SK-N-SH (cell line): Measurements from ENCODE around the gene PEF1. TPM values are rescaled to one million over a fixed set of nuclear protein-coding genes. Genes with fewer than 3 reads are reported as not detected.

Experiments
- CTCF ChIA-PET: fragments of 300-600, 350-600 bp; formaldehyde crosslinking; extraction: SDS; loops from one replicate; lab custom pipeline; 2021; lab: Yijun Ruan, JAX
- POLR2A ChIA-PET: fragments of 350-600 bp; sonication (Branson Sonifier 250); formaldehyde crosslinking; extraction: SDS; loops from one replicate; lab custom pipeline; 2020; ENCODE audit warnings: antibody characterized with exemption, inconsistent platforms; lab: Yijun Ruan, JAX
- DNase-seq: peaks from one replicate; pipeline ENCODE4 v3.0.0; 2012
- H2AFZ ChIP-seq: fragments of 200-600 bp; sonication (generic); 2 replicates; pipeline ENCODE4 v1.8.1; 2016; ENCODE audit warnings: antibody characterized with exemption, mild to moderate bottlenecking, low read depth
- H3F3A ChIP-seq: fragments of 200-600 bp; sonication (generic); replicated peaks from 2 replicates; pipeline ENCODE3; 2016; ENCODE audit warnings: antibody characterized with exemption, mild to moderate bottlenecking; ENCODE audit not compliant: insufficient read depth
- H3K27ac ChIP-seq, 2 experiments: fragments of 200-500 bp in 1 of 2; fragments of 200-600 bp in 1 of 2; sonication (Bioruptor generic) in 1 of 2; sonication (generic), shearing (Covaris generic) in 1 of 2; 2 replicates each; pipeline versions ENCODE4 v1.5.1 to v1.6.1; 2014 to 2016; ENCODE audit warnings: low read depth in 2 of 2, inconsistent platforms in 1 of 2, low read length in 1 of 2, mild to moderate bottlenecking in 1 of 2, mixed read lengths in 1 of 2
- H3K27me3 ChIP-seq: fragments of 200-600 bp; sonication (generic), shearing (Covaris generic); 2 replicates; pipeline ENCODE4 v1.6.1; 2016; ENCODE audit warnings: mixed run types; ENCODE audit not compliant: insufficient read depth
- H3K36me3 ChIP-seq, 2 experiments: fragments of 200-500 bp in 1 of 2; fragments of 200-600 bp in 1 of 2; sonication (Bioruptor generic) in 1 of 2; sonication (generic) in 1 of 2; replicated peaks in 1 of 2; 2 replicates each; pipeline versions ENCODE3 to v1.5.1; 2014 to 2016; ENCODE audit warnings: low read length in 1 of 2, mild to moderate bottlenecking in 1 of 2; ENCODE audit not compliant: insufficient read depth in 2 of 2, control insufficient read depth in 1 of 2
- H3K4me1 ChIP-seq, 2 experiments: fragments of 200-500 bp in 1 of 2; fragments of 200-600 bp in 1 of 2; sonication (Bioruptor generic) in 1 of 2; sonication (generic), shearing (Covaris generic) in 1 of 2; 2 replicates each; pipeline versions ENCODE4 v1.5.1 to v1.6.1; 2014 to 2016; ENCODE audit warnings: low read depth in 1 of 2, low read length in 1 of 2, mixed run types in 1 of 2; ENCODE audit not compliant: insufficient read depth in 2 of 2, control insufficient read depth in 1 of 2
- H3K4me2 ChIP-seq: fragments of 200-600 bp; sonication (generic), shearing (Covaris generic); 2 replicates; pipeline ENCODE4 v1.6.1; 2017; ENCODE audit warnings: mixed run types
- H3K4me3 ChIP-seq, 2 experiments: fragments of 200-500 bp in 1 of 2; fragments of 200-600 bp in 1 of 2; sonication (Bioruptor generic) in 1 of 2; sonication (generic), shearing (Covaris generic) in 1 of 2; 2 replicates each; pipeline versions ENCODE4 v1.5.1 to v1.8.1; 2014 to 2016; ENCODE audit warnings: low read depth in 2 of 2, inconsistent platforms in 1 of 2, low read length in 1 of 2, mild to moderate bottlenecking in 1 of 2, mixed read lengths in 1 of 2, moderate library complexity in 1 of 2
- H3K79me2 ChIP-seq: fragments of 200-600 bp; sonication (generic); 2 replicates; pipeline ENCODE4 v1.8.1; 2017; ENCODE audit warnings: mild to moderate bottlenecking; ENCODE audit not compliant: insufficient read depth
- H3K9ac ChIP-seq: fragments of 200-600 bp; sonication (generic); 2 replicates; pipeline ENCODE4 v1.6.1; 2017; ENCODE audit warnings: mixed run types
- H3K9me2 ChIP-seq: fragments of 200-600 bp; sonication (generic); 2 replicates; pipeline ENCODE4 v1.6.1; 2017; ENCODE audit warnings: mixed run types
- H3K9me3 ChIP-seq: fragments of 200-600 bp; sonication (generic); 2 replicates; pipeline ENCODE4 v1.6.1; 2017; ENCODE audit warnings: mixed run types, mild to moderate bottlenecking, moderate library complexity
- H4K20me1 ChIP-seq: fragments of 200-600 bp; sonication (generic); 2 replicates; pipeline ENCODE4 v1.6.1; 2017; ENCODE audit warnings: mild to moderate bottlenecking, mixed run types; ENCODE audit not compliant: insufficient read depth
- CHD2 ChIP-seq: fragments of 150-350 bp; IDR thresholded peaks from 2 replicates; pipeline ENCODE4 v1.6.1; 2018; ENCODE audit warnings: low read length; ENCODE audit not compliant: partially characterized antibody
- ELF1 ChIP-seq: IDR thresholded peaks from 2 replicates; pipeline ENCODE4 v1.4.0; 2012
- EP300 ChIP-seq, 2 experiments: IDR thresholded peaks; 2 replicates each; pipeline versions ENCODE4 v1.4.0 to v1.6.1; 2012; ENCODE audit warnings: borderline replicate concordance in 1 of 2, low read depth in 1 of 2, low read length in 1 of 2
- EZH2phosphoT487 ChIP-seq: fragments of 200-600 bp; sonication (generic); IDR thresholded peaks from 2 replicates; pipeline ENCODE4 v1.6.1; 2017; ENCODE audit warnings: low read depth, mixed run types, mild to moderate bottlenecking, antibody characterized with exemption, moderate library complexity, borderline replicate concordance
- FOSL2 ChIP-seq: IDR thresholded peaks from 2 replicates; pipeline ENCODE4 v1.4.0; 2012; ENCODE audit warnings: low read depth, mild to moderate bottlenecking, moderate library complexity, borderline replicate concordance
- GABPA ChIP-seq: IDR thresholded peaks from 2 replicates; pipeline ENCODE4 v1.4.0; 2012; ENCODE audit warnings: low read depth, mild to moderate bottlenecking
- GATA2 ChIP-seq: sonication (generic); formaldehyde crosslinking; IDR thresholded peaks from 2 replicates; pipeline ENCODE4 v1.5.0; 2020; ENCODE audit warnings: mild to moderate bottlenecking, missing genetic modification reagents
- JUND ChIP-seq: IDR thresholded peaks from 2 replicates; pipeline ENCODE4 v1.4.0; 2012
- MEF2A ChIP-seq: IDR thresholded peaks from 2 replicates; pipeline ENCODE4 v1.4.0; 2012; ENCODE audit warnings: low read depth, borderline replicate concordance
- NRF1 ChIP-seq: IDR thresholded peaks from 2 replicates; pipeline ENCODE4 v1.6.1; 2012; ENCODE audit warnings: low read depth, mild to moderate bottlenecking, low read length
- POLR2AphosphoS5 ChIP-seq: IDR thresholded peaks from 2 replicates; pipeline ENCODE4 v1.6.1; 2012; ENCODE audit warnings: low read depth, low read length
- RFX5 ChIP-seq: IDR thresholded peaks from 2 replicates; pipeline ENCODE4 v1.6.1; 2012; ENCODE audit warnings: mild to moderate bottlenecking, improper control_type of control experiment, low read length
- RXRA ChIP-seq: IDR thresholded peaks from 2 replicates; pipeline ENCODE4 v1.4.0; 2012; ENCODE audit warnings: low read depth, mild to moderate bottlenecking, borderline replicate concordance
- SIN3A ChIP-seq: IDR thresholded peaks from 2 replicates; pipeline ENCODE4 v1.6.1; 2012; ENCODE audit warnings: low read depth, mild to moderate bottlenecking, low read length, moderate library complexity, borderline replicate concordance
- SMC3 ChIP-seq: IDR thresholded peaks from 2 replicates; pipeline ENCODE4 v1.6.1; 2012; ENCODE audit warnings: low read depth, low read length, improper control_type of control experiment
- TAF1 ChIP-seq: IDR thresholded peaks from 2 replicates; pipeline ENCODE4 v1.6.1; 2012; ENCODE audit warnings: low read depth, mild to moderate bottlenecking, low read length, moderate library complexity, borderline replicate concordance
- TCF12 ChIP-seq: IDR thresholded peaks from 2 replicates; pipeline ENCODE4 v1.4.0; 2012
- WGBS: methylation state at CpG from one replicate; pipeline ENCODE4 v1.1.6; 2017; ENCODE audit warnings: low lambda C conversion rate; 5-methylcytosine and 5-hydroxymethylcytosine counted together
- polyA plus RNA-seq, 3 experiments: library from polyadenylated mRNA; depleted of rRNA; stranded (reverse); fragments of >200 nt; gene quantifications; 2 replicates each; pipeline ENCODE4 v1.2.3, GENCODE V29; 2012
- TF ChIP-seq, protein P1 (sequence below): IDR thresholded peaks from 2 replicates; pipeline ENCODE4; 2012
- TF ChIP-seq, protein P2 (sequence below): fragments of 150-350 bp; IDR thresholded peaks from 2 replicates; pipeline ENCODE4 v1.6.1; 2016; ENCODE audit warnings: mild to moderate bottlenecking, low read depth, low read length
- TF ChIP-seq, protein P3 (sequence below): IDR thresholded peaks from 2 replicates; pipeline ENCODE4 v1.4.0; 2012; ENCODE audit warnings: low read depth, borderline replicate concordance
- TF ChIP-seq, protein P4 (sequence below): IDR thresholded peaks from 2 replicates; pipeline ENCODE4 v1.6.1; 2012; ENCODE audit warnings: mild to moderate bottlenecking, low read depth, low read length, moderate library complexity
- TF ChIP-seq, protein P5 (sequence below): IDR thresholded peaks from 2 replicates; pipeline ENCODE4 v1.4.0; 2012; ENCODE audit warnings: low read depth

PEF1 gene, protein sequence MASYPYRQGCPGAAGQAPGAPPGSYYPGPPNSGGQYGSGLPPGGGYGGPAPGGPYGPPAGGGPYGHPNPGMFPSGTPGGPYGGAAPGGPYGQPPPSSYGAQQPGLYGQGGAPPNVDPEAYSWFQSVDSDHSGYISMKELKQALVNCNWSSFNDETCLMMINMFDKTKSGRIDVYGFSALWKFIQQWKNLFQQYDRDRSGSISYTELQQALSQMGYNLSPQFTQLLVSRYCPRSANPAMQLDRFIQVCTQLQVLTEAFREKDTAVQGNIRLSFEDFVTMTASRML
- 51.9 and 63.4 TPM in 2 replicates for polyA plus RNA-seq (2012; rRNA removed)
- 37.2 and 46.8 TPM in 2 replicates for polyA plus RNA-seq (2012; cell fraction: cytosol; rRNA removed)
- polyA plus RNA-seq (2012; cell fraction: nucleus; rRNA removed): 54.1 and 56.9 TPM in 2 replicates

DNA sequence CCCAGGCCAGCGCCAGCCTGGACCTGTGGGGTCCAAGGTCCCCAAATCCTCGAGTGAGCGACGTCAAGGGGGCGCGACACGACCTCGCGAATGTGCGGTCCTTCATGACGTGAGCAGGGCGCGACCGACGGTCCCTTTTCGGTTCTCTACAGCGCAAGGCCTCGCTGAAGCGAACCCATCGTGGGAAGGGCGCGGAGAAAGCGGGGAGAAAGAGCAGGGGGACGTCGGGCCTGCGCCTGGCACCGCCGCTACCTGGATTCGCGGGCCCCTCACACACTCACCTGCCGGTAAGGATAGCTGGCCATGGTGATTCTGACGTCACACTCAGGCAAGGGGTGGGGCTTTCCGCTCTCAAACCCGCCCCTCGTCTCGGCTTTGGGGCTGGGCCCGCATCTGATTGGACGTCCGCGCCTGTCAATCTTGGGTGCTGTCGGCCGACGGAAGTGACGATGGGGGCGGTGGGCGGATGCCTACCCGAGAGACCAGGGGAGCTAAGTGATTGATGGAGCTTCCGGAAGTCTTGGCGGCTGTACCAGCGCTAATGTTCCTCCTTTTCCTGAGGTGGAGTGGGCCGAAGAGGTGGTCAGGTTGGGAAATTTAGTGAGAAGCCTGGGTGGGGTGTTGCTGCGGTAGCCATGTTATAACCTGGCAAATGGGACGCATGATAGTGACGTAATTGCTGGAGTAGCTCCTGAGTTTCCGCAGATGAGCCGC is at the start of gene PEF1:
TSS of gene PEF1 (minus strand) at position 317 of the 714 bp plus-strand sequence. CDS start at position 305, 12 bp downstream.
- Histone ChIP-seq H3K27ac (peak within 1 kb of the TSS; percentile 92 to 99), H3K36me3 (peaks cover 0 to 7% of the 10 kb centered on the region in 2 experiments), H2AFZ (peak within 1 kb of the TSS; percentile 77), H3K4me2 (peak within 1 kb of the TSS; percentile 84), H3K9me2 (no peaks in the 10 kb centered on the region), H4K20me1 (no peaks in the 10 kb centered on the region), H3F3A (peaks cover 9% of the 10 kb centered on the region), H3K79me2 (peaks cover 48% of the 10 kb centered on the region), H3K27me3 (no peaks in the 10 kb centered on the region), H3K9ac (peak within 1 kb of the TSS; percentile 85), H3K4me1 (peaks cover 9 to 21% of the 10 kb centered on the region in 2 experiments; a peak in 3 of 4 replicates), H3K4me3 (peak within 1 kb of the TSS; percentile 68 to 96), H3K9me3 (no peaks in the 10 kb centered on the region)
- WGBS: 1% methylated on average over 27 of the region's 56 CpGs
- peak; percentile 98 for DNase-seq
- ChIA-PET CTCF (interaction anchor here (0.7 to 2.1 kb wide), 9 partner anchors 11 to 120 kb away, joined by 3 to 12 read pairs (median 4); partner anchors contain the start of gene COL16A1), POLR2A (interaction anchor here (0.8 to 1.9 kb wide), 3 partner anchors 16 to 118 kb away, joined by 3 to 13 read pairs (median 4); no protein-coding TSS in a partner anchor)
- peak; percentile 82 for TF ChIP-seq POLR2AphosphoS5
- TF ChIP-seq RFX5: peak; percentile 82
- no peak for TF ChIP-seq EP300 (IDR thresholded peaks at IDR 0.05; ENCODE audit: borderline replicate concordance in 1 of 2, low read depth in 1 of 2, low read length in 1 of 2)
- TF ChIP-seq TCF12: no peak
- no peak for TF ChIP-seq RXRA
- TF ChIP-seq, protein P1, sequence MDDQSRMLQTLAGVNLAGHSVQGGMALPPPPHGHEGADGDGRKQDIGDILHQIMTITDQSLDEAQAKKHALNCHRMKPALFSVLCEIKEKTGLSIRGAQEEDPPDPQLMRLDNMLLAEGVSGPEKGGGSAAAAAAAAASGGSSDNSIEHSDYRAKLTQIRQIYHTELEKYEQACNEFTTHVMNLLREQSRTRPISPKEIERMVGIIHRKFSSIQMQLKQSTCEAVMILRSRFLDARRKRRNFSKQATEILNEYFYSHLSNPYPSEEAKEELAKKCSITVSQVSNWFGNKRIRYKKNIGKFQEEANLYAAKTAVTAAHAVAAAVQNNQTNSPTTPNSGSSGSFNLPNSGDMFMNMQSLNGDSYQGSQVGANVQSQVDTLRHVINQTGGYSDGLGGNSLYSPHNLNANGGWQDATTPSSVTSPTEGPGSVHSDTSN: peak; percentile 100
- TF ChIP-seq GABPA: peak; percentile 94
- TF ChIP-seq, protein P2, sequence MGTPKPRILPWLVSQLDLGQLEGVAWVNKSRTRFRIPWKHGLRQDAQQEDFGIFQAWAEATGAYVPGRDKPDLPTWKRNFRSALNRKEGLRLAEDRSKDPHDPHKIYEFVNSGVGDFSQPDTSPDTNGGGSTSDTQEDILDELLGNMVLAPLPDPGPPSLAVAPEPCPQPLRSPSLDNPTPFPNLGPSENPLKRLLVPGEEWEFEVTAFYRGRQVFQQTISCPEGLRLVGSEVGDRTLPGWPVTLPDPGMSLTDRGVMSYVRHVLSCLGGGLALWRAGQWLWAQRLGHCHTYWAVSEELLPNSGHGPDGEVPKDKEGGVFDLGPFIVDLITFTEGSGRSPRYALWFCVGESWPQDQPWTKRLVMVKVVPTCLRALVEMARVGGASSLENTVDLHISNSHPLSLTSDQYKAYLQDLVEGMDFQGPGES: peak; percentile 42; the same call in 1 of the 2 replicates
- TF ChIP-seq EZH2phosphoT487: no peak
- TF ChIP-seq ELF1: peak; percentile 73; the same call in 1 of the 2 replicates
- TF ChIP-seq, protein P3, sequence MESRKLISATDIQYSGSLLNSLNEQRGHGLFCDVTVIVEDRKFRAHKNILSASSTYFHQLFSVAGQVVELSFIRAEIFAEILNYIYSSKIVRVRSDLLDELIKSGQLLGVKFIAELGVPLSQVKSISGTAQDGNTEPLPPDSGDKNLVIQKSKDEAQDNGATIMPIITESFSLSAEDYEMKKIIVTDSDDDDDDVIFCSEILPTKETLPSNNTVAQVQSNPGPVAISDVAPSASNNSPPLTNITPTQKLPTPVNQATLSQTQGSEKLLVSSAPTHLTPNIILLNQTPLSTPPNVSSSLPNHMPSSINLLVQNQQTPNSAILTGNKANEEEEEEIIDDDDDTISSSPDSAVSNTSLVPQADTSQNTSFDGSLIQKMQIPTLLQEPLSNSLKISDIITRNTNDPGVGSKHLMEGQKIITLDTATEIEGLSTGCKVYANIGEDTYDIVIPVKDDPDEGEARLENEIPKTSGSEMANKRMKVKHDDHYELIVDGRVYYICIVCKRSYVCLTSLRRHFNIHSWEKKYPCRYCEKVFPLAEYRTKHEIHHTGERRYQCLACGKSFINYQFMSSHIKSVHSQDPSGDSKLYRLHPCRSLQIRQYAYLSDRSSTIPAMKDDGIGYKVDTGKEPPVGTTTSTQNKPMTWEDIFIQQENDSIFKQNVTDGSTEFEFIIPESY: no peak
- TF ChIP-seq, protein P4, sequence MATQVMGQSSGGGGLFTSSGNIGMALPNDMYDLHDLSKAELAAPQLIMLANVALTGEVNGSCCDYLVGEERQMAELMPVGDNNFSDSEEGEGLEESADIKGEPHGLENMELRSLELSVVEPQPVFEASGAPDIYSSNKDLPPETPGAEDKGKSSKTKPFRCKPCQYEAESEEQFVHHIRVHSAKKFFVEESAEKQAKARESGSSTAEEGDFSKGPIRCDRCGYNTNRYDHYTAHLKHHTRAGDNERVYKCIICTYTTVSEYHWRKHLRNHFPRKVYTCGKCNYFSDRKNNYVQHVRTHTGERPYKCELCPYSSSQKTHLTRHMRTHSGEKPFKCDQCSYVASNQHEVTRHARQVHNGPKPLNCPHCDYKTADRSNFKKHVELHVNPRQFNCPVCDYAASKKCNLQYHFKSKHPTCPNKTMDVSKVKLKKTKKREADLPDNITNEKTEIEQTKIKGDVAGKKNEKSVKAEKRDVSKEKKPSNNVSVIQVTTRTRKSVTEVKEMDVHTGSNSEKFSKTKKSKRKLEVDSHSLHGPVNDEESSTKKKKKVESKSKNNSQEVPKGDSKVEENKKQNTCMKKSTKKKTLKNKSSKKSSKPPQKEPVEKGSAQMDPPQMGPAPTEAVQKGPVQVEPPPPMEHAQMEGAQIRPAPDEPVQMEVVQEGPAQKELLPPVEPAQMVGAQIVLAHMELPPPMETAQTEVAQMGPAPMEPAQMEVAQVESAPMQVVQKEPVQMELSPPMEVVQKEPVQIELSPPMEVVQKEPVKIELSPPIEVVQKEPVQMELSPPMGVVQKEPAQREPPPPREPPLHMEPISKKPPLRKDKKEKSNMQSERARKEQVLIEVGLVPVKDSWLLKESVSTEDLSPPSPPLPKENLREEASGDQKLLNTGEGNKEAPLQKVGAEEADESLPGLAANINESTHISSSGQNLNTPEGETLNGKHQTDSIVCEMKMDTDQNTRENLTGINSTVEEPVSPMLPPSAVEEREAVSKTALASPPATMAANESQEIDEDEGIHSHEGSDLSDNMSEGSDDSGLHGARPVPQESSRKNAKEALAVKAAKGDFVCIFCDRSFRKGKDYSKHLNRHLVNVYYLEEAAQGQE: no peak
- no peak for TF ChIP-seq SMC3
- TF ChIP-seq SIN3A: no peak
- TF ChIP-seq MEF2A: no peak
- TF ChIP-seq FOSL2: no peak
- TF ChIP-seq, protein P5, sequence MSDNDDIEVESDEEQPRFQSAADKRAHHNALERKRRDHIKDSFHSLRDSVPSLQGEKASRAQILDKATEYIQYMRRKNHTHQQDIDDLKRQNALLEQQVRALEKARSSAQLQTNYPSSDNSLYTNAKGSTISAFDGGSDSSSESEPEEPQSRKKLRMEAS: peak; percentile 28; the same call in 1 of the 2 replicates
- TF ChIP-seq CHD2: peak; percentile 38
- no peak for TF ChIP-seq NRF1
- no peak for TF ChIP-seq GATA2
- peak; percentile 59; the same call in 1 of the 2 replicates for TF ChIP-seq TAF1
- no peak for TF ChIP-seq JUND
